ENCODE measurements around the gene MAP3K5.

DNA sequence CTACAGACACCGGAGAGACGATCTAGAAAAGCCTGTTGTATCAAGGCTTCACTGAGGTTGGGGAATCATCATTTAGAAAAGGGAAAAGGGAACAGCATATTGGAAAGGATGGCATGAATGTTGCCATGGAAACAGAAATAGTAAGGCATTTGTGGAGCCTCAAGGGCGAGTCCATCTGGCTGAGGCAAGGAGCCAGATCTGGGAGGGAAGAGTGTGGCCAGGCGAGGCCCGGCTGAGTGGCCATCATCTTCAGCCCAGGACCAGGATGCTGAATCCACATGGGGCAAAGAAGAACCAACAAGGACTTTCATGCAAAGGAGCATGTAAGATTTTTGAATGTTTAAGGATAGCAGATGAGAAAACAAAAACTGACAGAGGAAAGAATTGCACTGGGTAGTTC, 85.8 kb downstream of the MAP3K5 start:
- TF ChIP-seq, protein P1, sequence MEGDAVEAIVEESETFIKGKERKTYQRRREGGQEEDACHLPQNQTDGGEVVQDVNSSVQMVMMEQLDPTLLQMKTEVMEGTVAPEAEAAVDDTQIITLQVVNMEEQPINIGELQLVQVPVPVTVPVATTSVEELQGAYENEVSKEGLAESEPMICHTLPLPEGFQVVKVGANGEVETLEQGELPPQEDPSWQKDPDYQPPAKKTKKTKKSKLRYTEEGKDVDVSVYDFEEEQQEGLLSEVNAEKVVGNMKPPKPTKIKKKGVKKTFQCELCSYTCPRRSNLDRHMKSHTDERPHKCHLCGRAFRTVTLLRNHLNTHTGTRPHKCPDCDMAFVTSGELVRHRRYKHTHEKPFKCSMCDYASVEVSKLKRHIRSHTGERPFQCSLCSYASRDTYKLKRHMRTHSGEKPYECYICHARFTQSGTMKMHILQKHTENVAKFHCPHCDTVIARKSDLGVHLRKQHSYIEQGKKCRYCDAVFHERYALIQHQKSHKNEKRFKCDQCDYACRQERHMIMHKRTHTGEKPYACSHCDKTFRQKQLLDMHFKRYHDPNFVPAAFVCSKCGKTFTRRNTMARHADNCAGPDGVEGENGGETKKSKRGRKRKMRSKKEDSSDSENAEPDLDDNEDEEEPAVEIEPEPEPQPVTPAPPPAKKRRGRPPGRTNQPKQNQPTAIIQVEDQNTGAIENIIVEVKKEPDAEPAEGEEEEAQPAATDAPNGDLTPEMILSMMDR (IDR thresholded peaks at IDR 0.05; ENCODE audit: extremely low read depth in 1 of 2, insufficient read depth in 1 of 2, low read depth in 1 of 2, low read length in 2 of 2) = no peak
- TF ChIP-seq MYC (IDR thresholded peaks at IDR 0.05; ENCODE audit: low read depth, low read length) = no peak
- no peak for TF ChIP-seq JUN (IDR thresholded peaks at IDR 0.05; ENCODE audit: borderline replicate concordance, insufficient read depth, insufficient read length, low read depth)

Measured in endothelial cell of umbilical vein (primary cell).